Measurements from ENCODE around the gene ITPRIPL2. TPM values are rescaled to one million over a fixed set of nuclear protein-coding genes. Genes with fewer than 3 reads are reported as not detected.

Gene ITPRIPL2
- total RNA-seq, 1 donor: 46.2 TPM

GRCh38 chr16:19073344-19073743, 40.4 kb upstream of the ITPRIPL2 start:
- TF ChIP-seq CTCF (IDR thresholded peaks at IDR 0.05; ENCODE audit: insufficient read depth, low read depth, low read length): no peak
- no peak overlapping the region for H3K4me3 ChIP-seq (ENCODE audit: low read depth, low read length)
- no peak for DNase-seq (ENCODE audit: low read depth)

GRCh38 chr16:19073863-19074262, 39.9 kb upstream of the ITPRIPL2 start:
- DNase-seq (ENCODE audit: low read depth): no peak
- no peak overlapping the region for H3K4me3 ChIP-seq (ENCODE audit: low read depth, low read length)
- no peak for TF ChIP-seq CTCF (IDR thresholded peaks at IDR 0.05; ENCODE audit: insufficient read depth, low read depth, low read length)

GRCh38 chr16:19075511-19075910, 38.3 kb upstream of the ITPRIPL2 start:
- no peak for TF ChIP-seq CTCF (IDR thresholded peaks at IDR 0.05; ENCODE audit: insufficient read depth, low read depth, low read length)
- H3K4me3 ChIP-seq (ENCODE audit: low read depth, low read length): no peak overlapping the region
- no peak for DNase-seq (ENCODE audit: low read depth)

GRCh38 chr16:19077879-19078278, 35.9 kb upstream of the ITPRIPL2 start:
- no peak for TF ChIP-seq CTCF (IDR thresholded peaks at IDR 0.05; ENCODE audit: insufficient read depth, low read depth, low read length)
- no peak for DNase-seq (ENCODE audit: low read depth)
- H3K4me3 ChIP-seq (ENCODE audit: low read depth, low read length): no peak overlapping the region

GRCh38 chr16:19083670-19084069, 30.1 kb upstream of the ITPRIPL2 start:
- no peak for DNase-seq (ENCODE audit: low read depth)
- no peak for TF ChIP-seq CTCF (IDR thresholded peaks at IDR 0.05; ENCODE audit: insufficient read depth, low read depth, low read length)
- no peak overlapping the region for H3K4me3 ChIP-seq (ENCODE audit: low read depth, low read length)

GRCh38 chr16:19084139-19084538, 29.6 kb upstream of the ITPRIPL2 start:
- no peak for TF ChIP-seq CTCF (IDR thresholded peaks at IDR 0.05; ENCODE audit: insufficient read depth, low read depth, low read length)
- H3K4me3 ChIP-seq (ENCODE audit: low read depth, low read length): no peak overlapping the region
- no peak for DNase-seq (ENCODE audit: low read depth)

GRCh38 chr16:19084879-19085278, 28.9 kb upstream of the ITPRIPL2 start:
- no peak overlapping the region for H3K4me3 ChIP-seq (ENCODE audit: low read depth, low read length)
- DNase-seq (ENCODE audit: low read depth): no peak
- TF ChIP-seq CTCF (IDR thresholded peaks at IDR 0.05; ENCODE audit: insufficient read depth, low read depth, low read length): no peak
